H1 (cell line): ENCODE measurements around the gene S100A13. TPM values are rescaled to one million over a fixed set of nuclear protein-coding genes. Genes with fewer than 3 reads are reported as not detected.
"Not testable (repeated sequence)": the region's sequence is repeated elsewhere in the genome, so short reads cannot be mapped to it uniquely, and the experiment has no call there.

Experiments used
- CTCF ChIA-PET: fragments of 300-600 bp; sonication (Branson Sonifier 250); formaldehyde crosslinking; loops from one replicate; lab custom pipeline; 2021; ENCODE audit not compliant: partially characterized antibody; lab: Charles Lee
- POLR2A ChIA-PET: fragments of 300-600 bp; sonication (Branson Sonifier 250); formaldehyde crosslinking; loops from one replicate; lab custom pipeline; 2021; ENCODE audit warnings: inconsistent platforms; ENCODE audit not compliant: partially characterized antibody; lab: Charles Lee
- DNase-seq, 2 experiments: peaks; one replicate each; pipeline versions ENCODE4 v3.0.0 to v3.0.0-alpha.2; 2010 to 2022; ENCODE audit warnings: low spot score in 2 of 2, low read depth in 1 of 2, mixed read lengths in 1 of 2
- FAIRE-seq: peaks from 2 replicates; lab custom pipeline; 2011; peaks lifted over from hg19 to GRCh38; lab: Jason Lieb, UNC
- H2AFZ ChIP-seq: 2 replicates; pipeline ENCODE4 v1.8.1; 2012; ENCODE audit warnings: low read length, inconsistent platforms
- H2AK5ac ChIP-seq: 2 replicates; pipeline ENCODE4 v1.6.1; 2013; ENCODE audit warnings: low read depth, low read length
- H2BK120ac ChIP-seq: replicated peaks from 2 replicates; pipeline ENCODE3; 2013; ENCODE audit warnings: low read depth, low read length, inconsistent platforms
- H2BK12ac ChIP-seq: 2 replicates; pipeline ENCODE4 v1.6.1; 2013; ENCODE audit warnings: low read depth, low read length
- H2BK15ac ChIP-seq: 2 replicates; pipeline ENCODE4 v1.6.1; 2013; ENCODE audit warnings: low read length
- H2BK20ac ChIP-seq: 2 replicates; pipeline ENCODE4 v1.6.1; 2013; ENCODE audit warnings: low read length
- H2BK5ac ChIP-seq: 2 replicates; pipeline ENCODE4 v1.6.1; 2013; ENCODE audit warnings: low read depth, low read length
- H3K14ac ChIP-seq: 2 replicates; pipeline ENCODE4 v1.6.1; 2013; ENCODE audit warnings: inconsistent platforms; ENCODE audit not compliant: insufficient read length
- H3K18ac ChIP-seq: 2 replicates; pipeline ENCODE4 v1.6.1; 2013; ENCODE audit warnings: low read length; ENCODE audit errors: extremely low read depth
- H3K23ac ChIP-seq: 2 replicates; pipeline ENCODE4 v1.6.1; 2013; ENCODE audit warnings: inconsistent platforms; ENCODE audit not compliant: insufficient read length
- H3K23me2 ChIP-seq: 2 replicates; pipeline ENCODE4 v1.6.1; 2013; ENCODE audit warnings: low read depth, low read length
- H3K27ac ChIP-seq: 2 replicates; pipeline ENCODE4 v1.6.1; 2011; ENCODE audit warnings: low read depth, low read length, inconsistent platforms
- H3K27me3 ChIP-seq, 4 experiments: replicated peaks in 1 of 4; 1 replicate in 1 of 4; 2 replicates in 3 of 4; pipeline versions ENCODE4 v1.6.1 to v1.8.1; 2011 to 2013; ENCODE audit warnings: low read length in 3 of 4, mild to moderate bottlenecking in 3 of 4, inconsistent platforms in 2 of 4, mixed read lengths in 2 of 4, moderate library complexity in 1 of 4; ENCODE audit not compliant: control insufficient read depth in 3 of 4, insufficient read depth in 3 of 4; ENCODE audit errors: extremely low read depth in 1 of 4
- H3K36me3 ChIP-seq, 4 experiments: 2 replicates each; pipeline versions ENCODE4 v1.6.1 to v1.8.1; 2011 to 2013; ENCODE audit warnings: mild to moderate bottlenecking in 4 of 4, low read length in 3 of 4, moderate library complexity in 2 of 4, control low read depth in 1 of 4, inconsistent platforms in 1 of 4; ENCODE audit not compliant: insufficient read depth in 4 of 4, control insufficient read depth in 2 of 4
- H3K4ac ChIP-seq: replicated peaks from 2 replicates; pipeline ENCODE3; 2013; ENCODE audit warnings: low read length, low read depth, mixed read lengths, inconsistent platforms; ENCODE audit not compliant: insufficient read length
- H3K4me1 ChIP-seq, 4 experiments: replicated peaks in 1 of 4; 1 replicate in 1 of 4; 2 replicates in 3 of 4; pipeline versions ENCODE4 v1.6.1 to v1.8.1; 2011 to 2013; ENCODE audit warnings: low read length in 3 of 4, inconsistent platforms in 2 of 4, mixed read lengths in 1 of 4; ENCODE audit not compliant: insufficient read depth in 4 of 4, control insufficient read depth in 3 of 4
- H3K4me2 ChIP-seq, 2 experiments: 2 replicates each; pipeline versions ENCODE4 v1.6.1 to v1.8.1; 2011 to 2013; ENCODE audit warnings: low read depth in 2 of 2, low read length in 2 of 2, control low read depth in 1 of 2, inconsistent platforms in 1 of 2, mild to moderate bottlenecking in 1 of 2; ENCODE audit not compliant: insufficient read depth in 1 of 2
- H3K4me3 ChIP-seq, 4 experiments: fragments of 200-600, 300-600 bp in 1 of 4; sonication (generic), shearing (Covaris generic), sonication (Bioruptor Twin) in 1 of 4; 2 replicates each; pipeline versions ENCODE4 v1.5.1 to v1.8.1; 2011 to 2016; ENCODE audit warnings: low read length in 4 of 4, low read depth in 3 of 4, control low read depth in 2 of 4, inconsistent platforms in 2 of 4, mild to moderate bottlenecking in 2 of 4, mixed read lengths in 1 of 4, moderate library complexity in 1 of 4; ENCODE audit not compliant: insufficient read depth in 2 of 4; ENCODE audit errors: extremely low read depth in 1 of 4
- H3K56ac ChIP-seq: replicated peaks from 2 replicates; pipeline ENCODE3; 2013; ENCODE audit warnings: low read depth, mild to moderate bottlenecking, mixed read lengths, low read length, inconsistent platforms; ENCODE audit not compliant: insufficient read length
- H3K79me1 ChIP-seq: 2 replicates; pipeline ENCODE4 v1.6.1; 2013; ENCODE audit warnings: low read depth, low read length, control low read depth
- H3K79me2 ChIP-seq, 2 experiments: 2 replicates each; pipeline versions ENCODE4 v1.6.1 to v1.8.1; 2012 to 2013; ENCODE audit warnings: low read length in 2 of 2, mild to moderate bottlenecking in 2 of 2, inconsistent platforms in 1 of 2; ENCODE audit not compliant: insufficient read depth in 2 of 2, control insufficient read depth in 1 of 2
- H3K9ac ChIP-seq, 4 experiments: replicated peaks in 1 of 4; 1 replicate in 1 of 4; 2 replicates in 3 of 4; pipeline versions ENCODE4 v1.6.1 to v1.8.1; 2011 to 2013; ENCODE audit warnings: low read depth in 3 of 4, low read length in 3 of 4, control low read depth in 2 of 4, mild to moderate bottlenecking in 2 of 4, moderate library complexity in 2 of 4, inconsistent platforms in 1 of 4; ENCODE audit errors: extremely low read depth in 1 of 4
- H3K9me3 ChIP-seq, 2 experiments: 2 replicates each; pipeline versions ENCODE4 v1.6.1 to v1.8.1; 2012 to 2013; ENCODE audit warnings: mild to moderate bottlenecking in 2 of 2, moderate library complexity in 2 of 2, control low read depth in 1 of 2, inconsistent platforms in 1 of 2, low read depth in 1 of 2, low read length in 1 of 2, mixed read lengths in 1 of 2; ENCODE audit not compliant: insufficient read depth in 2 of 2
- H4K20me1 ChIP-seq, 2 experiments: replicated peaks in 1 of 2; 2 replicates each; pipeline versions ENCODE3 to v1.8.1; 2011 to 2013; ENCODE audit warnings: inconsistent platforms in 2 of 2, low read length in 2 of 2, mild to moderate bottlenecking in 1 of 2; ENCODE audit not compliant: insufficient read depth in 2 of 2, control insufficient read depth in 1 of 2
- H4K5ac ChIP-seq: 2 replicates; pipeline ENCODE4 v1.6.1; 2013; ENCODE audit warnings: low read length, low read depth, mixed read lengths, inconsistent platforms; ENCODE audit not compliant: insufficient read length
- H4K8ac ChIP-seq: 2 replicates; pipeline ENCODE4 v1.8.0; 2013; ENCODE audit warnings: mild to moderate bottlenecking, moderate library complexity, low read length, inconsistent platforms; ENCODE audit not compliant: insufficient read depth; ENCODE audit errors: extremely low read depth
- H4K91ac ChIP-seq: replicated peaks from 2 replicates; pipeline ENCODE3; 2013; ENCODE audit warnings: low read length, mixed read lengths, inconsistent platforms; ENCODE audit not compliant: insufficient read length
- WGBS, 2 experiments: shearing (Covaris generic) in 1 of 2; methylation state at CpG; one replicate each; pipeline versions ENCODE4 v1.1.6 to v1.1.7; 2013 to 2015; ENCODE audit warnings: low lambda C conversion rate in 2 of 2, mixed read lengths in 2 of 2, inconsistent platforms in 1 of 2, low coverage in 1 of 2, missing lambda C conversion rate in 1 of 2; ENCODE audit not compliant: insufficient replicate concordance in 2 of 2, insufficient coverage in 1 of 2, insufficient read length in 1 of 2; ENCODE audit errors: extremely low coverage in 1 of 2, missing lambda C conversion rate in 1 of 2; 5-methylcytosine and 5-hydroxymethylcytosine counted together
- polyA plus RNA-seq, 7 experiments: library from polyadenylated mRNA; depleted of rRNA in 3 of 7; stranded (reverse) in 5 of 7; unstranded in 2 of 7; fragments of >200 nt in 5 of 7; fragments of 200-250 nt in 2 of 7; gene quantifications; 1 replicate in 5 of 7; 2 replicates in 1 of 7; 4 replicates in 1 of 7; pipeline versions ENCODE4 v1.2.1 to v1.2.3, GENCODE V29; 2011 to 2013; ENCODE audit warnings: missing spikeins in 2 of 7, mixed read lengths in 2 of 7
- total RNA-seq: library from RNA; stranded (reverse); fragmentation: NEBNext Ultra II Directional; extraction: Animal tissue kit (Norgen Biotek cat#: 25700); gene quantifications from 2 replicates; pipeline ENCODE4 v1.2.1, GENCODE V29; 2021

Gene S100A13
- total and polyA plus RNA-seq, 2 of the 8 experiments (the other 6 are each of a cell fraction or from before 2014, with no cell fraction given) = 63.6 to 127 TPM

DNA sequence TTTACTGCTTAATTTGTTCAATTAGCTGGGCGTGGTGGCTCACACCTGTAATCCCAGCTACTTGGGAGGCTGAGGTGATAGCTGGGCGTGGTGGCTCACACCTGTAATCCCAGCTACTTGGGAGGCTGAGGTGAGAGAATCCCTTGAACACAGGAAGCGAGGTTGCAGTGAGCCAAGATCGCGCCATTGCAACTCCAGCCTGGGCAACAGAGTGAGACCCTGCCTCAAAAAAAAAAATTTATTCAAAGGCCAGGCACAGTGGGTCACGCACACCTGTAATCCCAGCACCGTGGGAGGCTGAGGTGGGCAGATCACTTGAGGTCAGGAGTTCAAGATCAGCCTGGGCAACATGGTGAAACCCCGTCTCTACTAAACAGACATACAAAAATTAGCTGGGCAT is 41.4 kb upstream of the S100A13 start:
- H3K4me1 ChIP-seq, H3K4me3 ChIP-seq, H3K23ac ChIP-seq, FAIRE-seq, H3K4me2 ChIP-seq, H3K14ac ChIP-seq, H3K9ac ChIP-seq, H4K5ac ChIP-seq, H2AK5ac ChIP-seq, H2BK5ac ChIP-seq, H3K27me3 ChIP-seq, H4K20me1 ChIP-seq, H2BK12ac ChIP-seq, H3K9me3 ChIP-seq, H3K18ac ChIP-seq, H3K79me1 ChIP-seq, H3K23me2 ChIP-seq, H3K4ac ChIP-seq, H2AFZ ChIP-seq, DNase-seq, H4K91ac ChIP-seq, H2BK15ac ChIP-seq, H2BK20ac ChIP-seq, H3K27ac ChIP-seq, H4K8ac ChIP-seq, H3K56ac ChIP-seq, H2BK120ac ChIP-seq: not testable (repeated sequence)
- ChIA-PET CTCF (interaction anchor here (0.6 to 2.5 kb wide), 2 partner anchors 9 to 288 kb away, joined by 3 to 6 read pairs; partner anchors contain the start of gene NPR1), POLR2A (interaction anchor here (0.6 to 19.8 kb wide), 9 partner anchors 8 to 353 kb away, joined by 3 to 343 read pairs (median 5); partner anchors contain the start of gene SNAPIN)
- peaks cover 49 to 60% (median 59%) of the 10 kb centered on the region in 4 experiments for H3K36me3 ChIP-seq
- H3K79me2 ChIP-seq = peaks cover 11 to 32% of the 10 kb centered on the region in 2 experiments
- 89% methylated on average over 8 of the region's 8 CpGs; no CpG with 5 or more reads in 1 of the 2 experiments for WGBS, 2 experiments
